H9 (cell line): ENCODE results near the gene NOX5. TPM values are rescaled to one million over a fixed set of nuclear protein-coding genes. Genes with fewer than 3 reads are reported as not detected.

Experiments used
- DNase-seq: peaks from one replicate; pipeline ENCODE4 v3.0.0-alpha.2; 2017
- H2AFZ ChIP-seq: one replicate; pipeline ENCODE4 v1.6.1; 2013; ENCODE audit warnings: mild to moderate bottlenecking, low read length, control low read depth, moderate library complexity
- H2AK5ac ChIP-seq: 2 replicates; pipeline ENCODE4 v1.6.1; 2013; ENCODE audit warnings: low read length, control low read depth, mixed read lengths; ENCODE audit not compliant: insufficient read length
- H2BK120ac ChIP-seq: one replicate; pipeline ENCODE4 v1.6.1; 2013; ENCODE audit warnings: low read depth, mild to moderate bottlenecking, low read length, control low read depth, inconsistent platforms; ENCODE audit not compliant: poor library complexity, severe bottlenecking
- H2BK12ac ChIP-seq: 2 replicates; pipeline ENCODE4 v1.6.1; 2013; ENCODE audit warnings: low read length, control low read depth, mixed read lengths, low read depth; ENCODE audit not compliant: insufficient read length
- H2BK15ac ChIP-seq: 2 replicates; pipeline ENCODE4 v1.6.1; 2013; ENCODE audit warnings: low read depth, low read length, control low read depth
- H2BK20ac ChIP-seq: one replicate; pipeline ENCODE4 v1.6.1; 2013; ENCODE audit warnings: low read depth, mild to moderate bottlenecking, low read length, control low read depth, inconsistent platforms; ENCODE audit not compliant: poor library complexity, severe bottlenecking
- H2BK5ac ChIP-seq: 2 replicates; pipeline ENCODE4 v1.6.1; 2013; ENCODE audit warnings: low read length, control low read depth, mixed read lengths; ENCODE audit not compliant: insufficient read length
- H3K14ac ChIP-seq: 2 replicates; pipeline ENCODE4 v1.6.1; 2013; ENCODE audit warnings: low read length, control low read depth; ENCODE audit not compliant: insufficient read depth
- H3K18ac ChIP-seq: 2 replicates; pipeline ENCODE4 v1.6.1; 2013; ENCODE audit warnings: low read depth, mild to moderate bottlenecking, mixed read lengths, low read length, control low read depth; ENCODE audit not compliant: insufficient read length
- H3K23ac ChIP-seq: 2 replicates; pipeline ENCODE4 v1.6.1; 2013; ENCODE audit warnings: low read length, control low read depth, mixed read lengths, low read depth; ENCODE audit not compliant: insufficient read length
- H3K23me2 ChIP-seq: 2 replicates; pipeline ENCODE4 v1.6.1; 2013; ENCODE audit warnings: low read depth, mild to moderate bottlenecking, mixed read lengths, low read length, control low read depth; ENCODE audit not compliant: insufficient read length, poor library complexity, severe bottlenecking
- H3K27ac ChIP-seq: 2 replicates; pipeline ENCODE4 v1.5.1; 2013; ENCODE audit warnings: low read length, control low read depth, mixed read lengths, low read depth; ENCODE audit not compliant: insufficient read length
- H3K27me3 ChIP-seq: 2 replicates; pipeline ENCODE4 v1.6.1; 2013; ENCODE audit warnings: low read length, control low read depth, inconsistent platforms; ENCODE audit not compliant: insufficient read depth
- H3K4ac ChIP-seq: 2 replicates; pipeline ENCODE4 v1.6.1; 2013; ENCODE audit warnings: low read depth, mild to moderate bottlenecking, control low read depth, inconsistent platforms, low read length, moderate library complexity
- H3K4me1 ChIP-seq: 2 replicates; pipeline ENCODE4 v1.6.1; 2013; ENCODE audit warnings: low read length, control low read depth, inconsistent platforms; ENCODE audit not compliant: insufficient read depth
- H3K4me2 ChIP-seq: 2 replicates; pipeline ENCODE4 v1.6.1; 2013; ENCODE audit warnings: low read length, control low read depth, mixed read lengths; ENCODE audit not compliant: insufficient read length, insufficient read depth
- H3K56ac ChIP-seq: 2 replicates; pipeline ENCODE4 v1.6.1; 2013; ENCODE audit warnings: low read depth, mild to moderate bottlenecking, mixed read lengths, low read length, control low read depth; ENCODE audit not compliant: insufficient read length
- H3K79me1 ChIP-seq: 2 replicates; pipeline ENCODE4 v1.6.1; 2013; ENCODE audit warnings: low read depth, mild to moderate bottlenecking, moderate library complexity, low read length, control low read depth, inconsistent platforms; ENCODE audit not compliant: insufficient read depth, poor library complexity, severe bottlenecking
- H3K79me2 ChIP-seq: 2 replicates; pipeline ENCODE4 v1.6.1; 2013; ENCODE audit warnings: low read length, control low read depth, inconsistent platforms; ENCODE audit not compliant: insufficient read depth
- H3K9ac ChIP-seq: 2 replicates; pipeline ENCODE4 v1.6.1; 2013; ENCODE audit warnings: low read length, control low read depth, mixed read lengths; ENCODE audit not compliant: insufficient read length; ENCODE audit errors: extremely low read depth
- H3K9me3 ChIP-seq: one replicate; pipeline ENCODE4 v1.6.1; 2013; ENCODE audit warnings: low read depth, low read length, inconsistent platforms; ENCODE audit not compliant: control insufficient read depth
- H3T11ph ChIP-seq: one replicate; pipeline ENCODE4 v1.6.1; 2013; ENCODE audit warnings: mild to moderate bottlenecking, low read length, control low read depth, inconsistent platforms
- H4K20me1 ChIP-seq: one replicate; pipeline ENCODE4 v1.6.1; 2013; ENCODE audit not compliant: control insufficient read depth, insufficient read length, insufficient read depth
- H4K5ac ChIP-seq: 2 replicates; pipeline ENCODE4 v1.6.1; 2013; ENCODE audit warnings: low read depth, mild to moderate bottlenecking, mixed read lengths, low read length, control low read depth; ENCODE audit not compliant: insufficient read length
- H4K8ac ChIP-seq: replicated peaks from 2 replicates; pipeline ENCODE4 v1.6.1; 2013; ENCODE audit warnings: low read length, control low read depth, mixed read lengths, low read depth; ENCODE audit not compliant: insufficient read length
- H4K91ac ChIP-seq: 2 replicates; pipeline ENCODE4 v1.6.1; 2013; ENCODE audit warnings: low read depth, mild to moderate bottlenecking, moderate library complexity, mixed read lengths, low read length, control low read depth; ENCODE audit not compliant: insufficient read length
- H3K27ac Mint-ChIP-seq, 3 experiments: 2 replicates in 2 of 3; 3 replicates in 1 of 3; pipeline ENCODE4 v1.8.0; 2020 to 2021; ENCODE audit warnings: mixed read lengths in 3 of 3, mild to moderate bottlenecking in 1 of 3, moderate library complexity in 1 of 3
- H3K27me3 Mint-ChIP-seq: 2 replicates; pipeline ENCODE4 v1.8.0; 2021; ENCODE audit warnings: low read depth, mild to moderate bottlenecking, moderate library complexity, mixed read lengths
- H3K36me3 Mint-ChIP-seq, 3 experiments: 2 replicates in 2 of 3; 3 replicates in 1 of 3; pipeline ENCODE4 v1.8.0; 2020 to 2021; ENCODE audit warnings: low read depth in 3 of 3, mixed read lengths in 3 of 3; ENCODE audit not compliant: insufficient read depth in 1 of 3
- H3K4me1 Mint-ChIP-seq, 2 experiments: 2 replicates each; pipeline ENCODE4 v1.8.0; 2020; ENCODE audit warnings: mixed read lengths in 2 of 2
- H3K4me3 Mint-ChIP-seq, 2 experiments: 2 replicates in 1 of 2; 3 replicates in 1 of 2; pipeline ENCODE4 v1.8.0; 2020 to 2021; ENCODE audit warnings: mild to moderate bottlenecking in 2 of 2, mixed read lengths in 2 of 2, moderate library complexity in 1 of 2
- H3K9me3 Mint-ChIP-seq, 2 experiments: 2 replicates in 1 of 2; 3 replicates in 1 of 2; pipeline ENCODE4 v1.8.0; 2020; ENCODE audit warnings: mild to moderate bottlenecking in 2 of 2, mixed read lengths in 2 of 2, moderate library complexity in 1 of 2
- WGBS: extraction: QIAGEN DNeasy Blood & Tissue Kit; methylation state at CpG from one replicate; pipeline ENCODE4 v1.1.7; 2013; ENCODE audit warnings: missing lambda C conversion rate, low lambda C conversion rate, mixed read lengths; ENCODE audit not compliant: insufficient read length; ENCODE audit errors: extremely low coverage; 5-methylcytosine and 5-hydroxymethylcytosine counted together
- total RNA-seq: library from RNA; stranded (reverse); gene quantifications from 2 replicates; pipeline ENCODE4 v1.2.1, GENCODE V29; 2021
- TF ChIP-seq, protein P1 (sequence below): fragments of 200-600 bp; sonication (generic); conservative IDR thresholded peaks from 3 replicates; pipeline ENCODE4 v1.8.0; 2021; ENCODE audit warnings: antibody characterized with exemption, mild to moderate bottlenecking

Gene NOX5
- total RNA-seq, 1 experiment from 2014 or later: 0.04 TPM

GRCh38 chr15:69039516-69040225, 25.2 kb downstream of the NOX5 start:
- Histone ChIP-seq H3K4me2 (no peak overlapping the region), H3K56ac (no peak overlapping the region), H3K4ac (no peak overlapping the region), H3K27me3 (no peaks in the 10 kb centered on the region; the same call in 1 of the 2 replicates), H3K23ac (no peak overlapping the region), H4K91ac (no peak overlapping the region), H2BK15ac (no peak overlapping the region), H4K8ac (no peak overlapping the region), H2BK20ac (no peak overlapping the region), H2BK5ac (no peak overlapping the region), H3K18ac (no peak overlapping the region), H3K23me2 (no peaks in the 10 kb centered on the region), H2BK120ac (no peak overlapping the region), H2AK5ac (no peak overlapping the region), H2BK12ac (no peak overlapping the region), H4K20me1 (no peaks in the 10 kb centered on the region), H3K9me3 (no peaks in the 10 kb centered on the region), H3K27ac (no peak overlapping the region), H3K79me1 (no peaks in the 10 kb centered on the region), H3T11ph (no peak overlapping the region), H3K14ac (no peak overlapping the region), H2AFZ (no peak overlapping the region), H3K79me2 (no peaks in the 10 kb centered on the region), H3K9ac (no peak overlapping the region), H4K5ac (no peak overlapping the region), H3K4me1 (no peaks in the 10 kb centered on the region)
- H3K27me3 Mint-ChIP-seq: peaks cover 20% of the 10 kb centered on the region
- DNase-seq: no peak
- H3K4me3 Mint-ChIP-seq: no peak overlapping the region
- no CpG with 5 or more reads among the region's 6 CpGs for WGBS
- TF ChIP-seq, protein P1, sequence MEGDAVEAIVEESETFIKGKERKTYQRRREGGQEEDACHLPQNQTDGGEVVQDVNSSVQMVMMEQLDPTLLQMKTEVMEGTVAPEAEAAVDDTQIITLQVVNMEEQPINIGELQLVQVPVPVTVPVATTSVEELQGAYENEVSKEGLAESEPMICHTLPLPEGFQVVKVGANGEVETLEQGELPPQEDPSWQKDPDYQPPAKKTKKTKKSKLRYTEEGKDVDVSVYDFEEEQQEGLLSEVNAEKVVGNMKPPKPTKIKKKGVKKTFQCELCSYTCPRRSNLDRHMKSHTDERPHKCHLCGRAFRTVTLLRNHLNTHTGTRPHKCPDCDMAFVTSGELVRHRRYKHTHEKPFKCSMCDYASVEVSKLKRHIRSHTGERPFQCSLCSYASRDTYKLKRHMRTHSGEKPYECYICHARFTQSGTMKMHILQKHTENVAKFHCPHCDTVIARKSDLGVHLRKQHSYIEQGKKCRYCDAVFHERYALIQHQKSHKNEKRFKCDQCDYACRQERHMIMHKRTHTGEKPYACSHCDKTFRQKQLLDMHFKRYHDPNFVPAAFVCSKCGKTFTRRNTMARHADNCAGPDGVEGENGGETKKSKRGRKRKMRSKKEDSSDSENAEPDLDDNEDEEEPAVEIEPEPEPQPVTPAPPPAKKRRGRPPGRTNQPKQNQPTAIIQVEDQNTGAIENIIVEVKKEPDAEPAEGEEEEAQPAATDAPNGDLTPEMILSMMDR: no peak
- H3K36me3 Mint-ChIP-seq: peaks cover 0 to 2% (median 0%) of the 10 kb centered on the region in 3 experiments; a peak in 1 of 7 replicates
- peaks cover 5 to 6% of the 10 kb centered on the region in 2 experiments; a peak in 3 of 4 replicates for H3K4me1 Mint-ChIP-seq
- no peak overlapping the region for H3K27ac Mint-ChIP-seq
- no peaks in the 10 kb centered on the region for H3K9me3 Mint-ChIP-seq
